Gastroesophageal sphincter (tissue), 3 donors: Measurements from ENCODE around the gene TMED1.
"Not testable (repeated sequence)": the region's sequence is repeated elsewhere in the genome, so short reads cannot be mapped to it uniquely, and the experiment has no call there.

Source experiments
- CTCF ChIP-seq, 4 experiments: fragments of 200-600 bp in 2 of 4; fragments of 450-650 bp in 2 of 4; sonication (generic) in 1 of 4; IDR thresholded peaks; one replicate each; pipeline ENCODE4 v1.5.1; 2017 to 2019; ENCODE audit warnings: antibody characterized with exemption in 4 of 4, mild to moderate bottlenecking in 2 of 4, moderate library complexity in 2 of 4
- EP300 ChIP-seq: sonication (generic); formaldehyde crosslinking; IDR thresholded peaks from one replicate; pipeline ENCODE4 v1.6.1; 2017; ENCODE audit warnings: antibody characterized with exemption, mild to moderate bottlenecking

DNA sequence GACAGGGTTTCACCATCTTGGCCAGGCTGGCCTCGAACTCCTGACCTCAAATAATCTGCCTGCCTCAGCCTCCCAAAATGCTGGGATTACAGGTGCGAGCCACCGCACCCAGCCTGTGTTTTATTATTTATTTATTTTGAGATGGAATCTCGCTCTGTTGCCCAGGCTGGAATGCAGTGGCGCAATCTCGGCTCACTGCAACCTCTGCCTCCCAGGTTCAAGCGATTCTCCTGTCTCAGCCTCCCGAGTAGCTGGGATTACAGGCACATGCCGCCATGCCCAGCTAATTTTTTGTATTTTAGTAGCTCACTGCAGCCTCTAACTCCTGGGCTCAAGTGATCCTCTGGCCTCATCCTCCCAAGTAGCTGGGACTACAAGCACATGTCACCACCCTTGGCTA is 41.6 kb upstream of the TMED1 start:
- TF ChIP-seq CTCF (IDR thresholded peaks at IDR 0.05); EP300: not testable (repeated sequence)
